ENCODE measurements around the gene P3H3. TPM values are rescaled to one million over a fixed set of nuclear protein-coding genes. Genes with fewer than 3 reads are reported as not detected.

P3H3 gene
- total RNA-seq, 6 experiments from 2014 or later = 0.98 to 2.1 (median 1.5) TPM

DNA sequence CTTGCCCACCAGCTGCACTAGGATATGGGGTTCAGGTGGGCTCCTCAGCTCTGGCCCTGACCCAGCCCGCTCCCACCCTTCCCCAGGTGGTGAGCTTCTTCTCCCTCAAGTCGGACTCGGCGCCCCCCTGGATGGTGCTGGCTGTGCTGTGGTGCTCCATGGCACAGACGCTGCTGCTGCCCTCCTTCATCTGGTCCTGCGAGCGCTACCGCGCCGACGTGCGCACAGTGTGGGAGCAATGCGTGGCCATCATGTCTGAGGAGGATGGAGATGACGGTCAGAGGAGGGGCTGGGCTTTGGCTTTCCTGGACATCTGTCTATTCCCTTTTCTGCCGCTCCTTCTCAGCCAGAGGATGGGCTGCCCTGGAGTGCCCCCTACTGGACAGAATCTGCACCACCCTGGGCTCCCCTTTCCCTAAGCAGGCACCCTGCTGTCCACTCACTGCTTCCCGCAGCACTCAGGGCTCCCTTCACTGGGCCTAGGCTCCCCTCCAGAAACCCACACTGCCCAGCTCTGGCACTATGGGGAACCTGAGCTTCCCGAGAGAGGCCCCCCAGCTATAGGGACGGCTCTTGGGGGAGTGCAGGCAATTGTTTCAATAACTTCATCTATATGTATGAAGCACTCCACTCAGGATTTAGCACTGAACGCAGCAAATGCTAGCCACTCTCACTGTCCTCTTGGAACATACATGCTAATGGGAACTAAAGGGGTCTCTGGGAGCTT is 2.6 kb upstream of the P3H3 start:
- no peaks in the 10 kb centered on the region for H3K36me3 ChIP-seq
- H3K4me1 ChIP-seq = peaks cover 0 to 10% (median 0%) of the 10 kb centered on the region in 4 donors
- intact Hi-C loops (cut with DNase I) = loop anchor here in 1 of 2 donors (5.0 kb wide), 1 partner anchor 93 kb away; no protein-coding TSS in a partner anchor
- TF ChIP-seq, protein P1, sequence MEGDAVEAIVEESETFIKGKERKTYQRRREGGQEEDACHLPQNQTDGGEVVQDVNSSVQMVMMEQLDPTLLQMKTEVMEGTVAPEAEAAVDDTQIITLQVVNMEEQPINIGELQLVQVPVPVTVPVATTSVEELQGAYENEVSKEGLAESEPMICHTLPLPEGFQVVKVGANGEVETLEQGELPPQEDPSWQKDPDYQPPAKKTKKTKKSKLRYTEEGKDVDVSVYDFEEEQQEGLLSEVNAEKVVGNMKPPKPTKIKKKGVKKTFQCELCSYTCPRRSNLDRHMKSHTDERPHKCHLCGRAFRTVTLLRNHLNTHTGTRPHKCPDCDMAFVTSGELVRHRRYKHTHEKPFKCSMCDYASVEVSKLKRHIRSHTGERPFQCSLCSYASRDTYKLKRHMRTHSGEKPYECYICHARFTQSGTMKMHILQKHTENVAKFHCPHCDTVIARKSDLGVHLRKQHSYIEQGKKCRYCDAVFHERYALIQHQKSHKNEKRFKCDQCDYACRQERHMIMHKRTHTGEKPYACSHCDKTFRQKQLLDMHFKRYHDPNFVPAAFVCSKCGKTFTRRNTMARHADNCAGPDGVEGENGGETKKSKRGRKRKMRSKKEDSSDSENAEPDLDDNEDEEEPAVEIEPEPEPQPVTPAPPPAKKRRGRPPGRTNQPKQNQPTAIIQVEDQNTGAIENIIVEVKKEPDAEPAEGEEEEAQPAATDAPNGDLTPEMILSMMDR (IDR thresholded peaks at IDR 0.05) = peak; percentile 94 to 95 (median 94)
- no peak for TF ChIP-seq POLR2A (IDR thresholded peaks at IDR 0.05)
- DNase-seq (peak; percentile 85 to 86 (median 85)), ATAC-seq (peak; percentile 83 to 87 (median 84))
- no peak overlapping the region for H3K4me3 ChIP-seq
- WGBS (ENCODE audit: insufficient coverage, low coverage, low lambda C conversion rate, missing lambda C conversion rate) = 13% methylated on average over 16 of the region's 19 CpGs
- no peak overlapping the region for H3K27ac ChIP-seq
- no peaks in the 10 kb centered on the region for H3K9me3 ChIP-seq
- H3K27me3 ChIP-seq = no peaks in the 10 kb centered on the region

- intact Hi-C loops (cut with DNase I) = loop anchor here in 1 of 2 donors (5.0 kb wide), 1 partner anchor 94 kb away; no protein-coding TSS in a partner anchor
- ATAC-seq = no peak
- 60% methylated on average over 6 of the region's 17 CpGs for WGBS (ENCODE audit: insufficient coverage, low coverage, low lambda C conversion rate, missing lambda C conversion rate)
- DNase-seq = no peak
- no peak overlapping the region for H3K27ac ChIP-seq
- H3K36me3 ChIP-seq = no peaks in the 10 kb centered on the region
- peaks cover 0 to 10% (median 0%) of the 10 kb centered on the region in 4 donors for H3K4me1 ChIP-seq
- no peaks in the 10 kb centered on the region for H3K9me3 ChIP-seq
- no peak overlapping the region for H3K4me3 ChIP-seq
- no peaks in the 10 kb centered on the region for H3K27me3 ChIP-seq
- no peak for TF ChIP-seq POLR2A (IDR thresholded peaks at IDR 0.05)
- TF ChIP-seq, protein P1 (IDR thresholded peaks at IDR 0.05) = no peak
These were observed 2.0 kb upstream of the P3H3 start for GRCh38 chr12:6826125-6826733.

- Histone ChIP-seq H3K9me3 (no peaks in the 10 kb centered on the region), H3K4me1 (peaks cover 0 to 7% (median 0%) of the 10 kb centered on the region in 4 donors), H3K4me3 (no peak overlapping the region), H3K27me3 (no peaks in the 10 kb centered on the region), H3K36me3 (no peaks in the 10 kb centered on the region), H3K27ac (no peak overlapping the region)
- intact Hi-C loops (cut with DNase I) = loop anchor here in 1 of 2 donors (5.0 kb wide), 1 partner anchor 95 kb away; no protein-coding TSS in a partner anchor
- TF ChIP-seq, protein P1 (IDR thresholded peaks at IDR 0.05) = no peak
- no peak for TF ChIP-seq POLR2A (IDR thresholded peaks at IDR 0.05)
- WGBS (ENCODE audit: insufficient coverage, low coverage, low lambda C conversion rate, missing lambda C conversion rate) = 73% methylated on average over 6 of the region's 22 CpGs
- ATAC-seq (no peak), DNase-seq (no peak)
These were observed 1.3 kb upstream of the P3H3 start for GRCh38 chr12:6826734-6827436.

DNA sequence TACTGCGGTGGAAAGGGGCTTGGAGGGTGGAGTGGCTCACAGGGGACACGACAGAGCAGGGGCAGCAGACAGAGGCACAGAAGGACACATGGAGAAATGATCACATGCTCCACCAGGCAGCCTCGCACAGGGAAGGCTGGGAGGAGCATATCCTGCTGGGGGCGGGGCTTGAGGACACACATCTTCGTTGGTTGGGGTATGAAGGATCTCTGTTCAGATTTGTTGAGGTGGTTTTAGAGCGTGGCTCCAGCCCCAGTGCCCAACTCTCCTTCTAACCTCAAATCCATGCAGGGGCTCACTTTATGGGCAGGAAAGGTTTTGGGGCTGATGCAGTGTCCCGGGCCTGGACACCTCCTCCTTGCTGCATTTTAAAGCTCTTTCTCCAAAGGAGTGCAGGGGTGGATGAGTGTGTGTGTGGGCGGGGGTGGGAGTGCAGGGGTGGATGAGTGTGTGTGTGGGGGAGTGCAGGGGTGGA is 733 bp upstream of the P3H3 start:
- WGBS (ENCODE audit: insufficient coverage, low coverage, low lambda C conversion rate, missing lambda C conversion rate) = 15% methylated on average over 6 of the region's 8 CpGs
- DNase-seq (peak in 1 of 3 donors; percentile 69), ATAC-seq (peak; percentile 41 to 53 (median 48))
- Histone ChIP-seq H3K4me1 (peaks cover 0 to 5% (median 0%) of the 10 kb centered on the region in 4 donors), H3K27ac (no peak overlapping the region), H3K27me3 (no peaks in the 10 kb centered on the region), H3K9me3 (no peaks in the 10 kb centered on the region), H3K4me3 (no peak overlapping the region), H3K36me3 (no peaks in the 10 kb centered on the region)
- intact Hi-C loops (cut with DNase I) = loop anchor here in 1 of 2 donors (5.0 kb wide), 1 partner anchor 95 kb away; no protein-coding TSS in a partner anchor
- TF ChIP-seq POLR2A (IDR thresholded peaks at IDR 0.05) = no peak
- TF ChIP-seq, protein P1 (IDR thresholded peaks at IDR 0.05) = no peak
